GM12892 (cell line): ENCODE data around the gene FHOD1.

ENCODE experiments used
- DNase-seq: peaks from one replicate; pipeline ENCODE4 v3.0.0; 2011; ENCODE audit not compliant: insufficient read length
- FAIRE-seq: peaks from 2 replicates; lab custom pipeline; 2011; peaks lifted over from hg19 to GRCh38; lab: Jason Lieb, UNC
- POLR2A ChIP-seq: IDR thresholded peaks from 2 replicates; pipeline ENCODE4 v1.6.1; 2011; ENCODE audit warnings: low read depth, low read length, control low read depth
- POLR2AphosphoS5 ChIP-seq: IDR thresholded peaks from 2 replicates; pipeline ENCODE4 v1.6.1; 2011; ENCODE audit warnings: low read depth, low read length, control low read depth
- TAF1 ChIP-seq: IDR thresholded peaks from 2 replicates; pipeline ENCODE4 v1.6.1; 2011; ENCODE audit warnings: low read depth, mild to moderate bottlenecking, control low read depth, low read length, borderline replicate concordance

FHOD1 gene

GRCh38 chr16:67283039-67283825 is 36.0 kb upstream of the FHOD1 start:
- DNase-seq (no peak), FAIRE-seq (no peak)
- TF ChIP-seq POLR2AphosphoS5 (no peak), TAF1 (no peak), POLR2A (no peak)

GRCh38 chr16:67282447-67282805 is 35.1 kb upstream of the FHOD1 start:
- FAIRE-seq (no peak), DNase-seq (no peak)
- TF ChIP-seq POLR2AphosphoS5 (no peak), TAF1 (no peak)

- no peak for TF ChIP-seq POLR2A
- TF ChIP-seq TAF1: no peak
- no peak for TF ChIP-seq POLR2AphosphoS5
- FAIRE-seq (no peak), DNase-seq (no peak)
Observed at GRCh38 chr16:67281536-67282446, 34.5 kb upstream of the FHOD1 start.

GRCh38 chr16:67280090-67281015 is 33.1 kb upstream of the FHOD1 start:
- TF ChIP-seq POLR2AphosphoS5 (no peak), POLR2A (no peak), TAF1 (no peak)
- DNase-seq (no peak), FAIRE-seq (no peak)

GRCh38 chr16:67279296-67280089 is 32.2 kb upstream of the FHOD1 start, which contains the start of gene PLEKHG4:
Gene PLEKHG4 (plus strand): TSS chr16:67279532. CDS start chr16:67280045, 513 bp downstream.
- peak; percentile 79 for FAIRE-seq
- TF ChIP-seq POLR2AphosphoS5 (no peak), TAF1 (no peak), POLR2A (no peak)
- peak; percentile 98 for DNase-seq

- no peak for TF ChIP-seq POLR2A
- TF ChIP-seq POLR2AphosphoS5: no peak
- no peak for TF ChIP-seq TAF1
- peak; percentile 77 for FAIRE-seq
- peak; percentile 76 for DNase-seq
Observed at GRCh38 chr16:67278773-67279295, 31.6 kb upstream of the FHOD1 start.

GRCh38 chr16:67277999-67278772 is 30.9 kb upstream of the FHOD1 start:
- DNase-seq (no peak), FAIRE-seq (no peak)
- TF ChIP-seq POLR2A: no peak

- TF ChIP-seq POLR2A (no peak), TAF1 (no peak), POLR2AphosphoS5 (no peak)
- DNase-seq: no peak
- no peak for FAIRE-seq
Observed at GRCh38 chr16:67277294-67277998, 30.2 kb upstream of the FHOD1 start.

- no peak for DNase-seq
- no peak for FAIRE-seq
- TF ChIP-seq POLR2A (no peak), POLR2AphosphoS5 (no peak), TAF1 (no peak)
Observed at GRCh38 chr16:67275321-67275720, 28.0 kb upstream of the FHOD1 start.
